ENCODE measurements around the gene PCYT2. TPM values are rescaled to one million over a fixed set of nuclear protein-coding genes. Genes with fewer than 3 reads are reported as not detected.

Gene PCYT2
- polyA plus RNA-seq, 1 donor (not counting 4 experiments of a cell fraction or from before 2014, with no cell fraction given) = 38.1 TPM

- no peak overlapping the region for H2AFZ ChIP-seq (ENCODE audit: control insufficient read depth, low read length)
- no peaks in the 10 kb centered on the region for H3K4me1 ChIP-seq (ENCODE audit: control insufficient read depth, extremely low read depth, insufficient read depth, low read length)
- no peaks in the 10 kb centered on the region for H3K79me2 ChIP-seq (ENCODE audit: control insufficient read depth, insufficient read depth, low read length)
- H4K20me1 ChIP-seq (ENCODE audit: control insufficient read depth, extremely low read depth, insufficient read depth, low read length) = no peaks in the 10 kb centered on the region
- no peak overlapping the region for H3K4me3 ChIP-seq (ENCODE audit: control insufficient read depth in 2 of 3, extremely low read depth in 1 of 3, insufficient read depth in 2 of 3, low read depth in 1 of 3, low read length in 3 of 3)
- TF ChIP-seq, protein P1, sequence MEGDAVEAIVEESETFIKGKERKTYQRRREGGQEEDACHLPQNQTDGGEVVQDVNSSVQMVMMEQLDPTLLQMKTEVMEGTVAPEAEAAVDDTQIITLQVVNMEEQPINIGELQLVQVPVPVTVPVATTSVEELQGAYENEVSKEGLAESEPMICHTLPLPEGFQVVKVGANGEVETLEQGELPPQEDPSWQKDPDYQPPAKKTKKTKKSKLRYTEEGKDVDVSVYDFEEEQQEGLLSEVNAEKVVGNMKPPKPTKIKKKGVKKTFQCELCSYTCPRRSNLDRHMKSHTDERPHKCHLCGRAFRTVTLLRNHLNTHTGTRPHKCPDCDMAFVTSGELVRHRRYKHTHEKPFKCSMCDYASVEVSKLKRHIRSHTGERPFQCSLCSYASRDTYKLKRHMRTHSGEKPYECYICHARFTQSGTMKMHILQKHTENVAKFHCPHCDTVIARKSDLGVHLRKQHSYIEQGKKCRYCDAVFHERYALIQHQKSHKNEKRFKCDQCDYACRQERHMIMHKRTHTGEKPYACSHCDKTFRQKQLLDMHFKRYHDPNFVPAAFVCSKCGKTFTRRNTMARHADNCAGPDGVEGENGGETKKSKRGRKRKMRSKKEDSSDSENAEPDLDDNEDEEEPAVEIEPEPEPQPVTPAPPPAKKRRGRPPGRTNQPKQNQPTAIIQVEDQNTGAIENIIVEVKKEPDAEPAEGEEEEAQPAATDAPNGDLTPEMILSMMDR (optimal IDR thresholded peaks at IDR 0.05 in 1 of 3, IDR thresholded peaks at IDR 0.05 in 1 of 3, conservative IDR thresholded peaks at IDR 0.05 in 1 of 3; ENCODE audit: extremely low read depth in 1 of 3, insufficient read depth in 2 of 3, low read length in 3 of 3) = peak in 2 of 3 experiments; percentile 64 to 98
- no peak for TF ChIP-seq EZH2 (IDR thresholded peaks at IDR 0.05; ENCODE audit: low read length)
- peak overlapping the region; percentile 27 for H3K4me2 ChIP-seq (ENCODE audit: control insufficient read depth, extremely low read depth, insufficient read depth, low read depth, low read length)
- DNase-seq (ENCODE audit: low read depth, low spot score) (no peak), FAIRE-seq (no peak)
- H3K36me3 ChIP-seq (ENCODE audit: control insufficient read depth in 2 of 2, extremely low read depth in 1 of 2, insufficient read depth in 2 of 2, low read length in 2 of 2) = no peaks in the 10 kb centered on the region
- dilution Hi-C loops (cut with MboI; ENCODE audit: extremely low pct_ligation_motif_present, low sequenced_read_pairs) = no loop called here
- no peak overlapping the region for H3K27ac ChIP-seq (ENCODE audit: control insufficient read depth, insufficient read depth, low read length)
- no peaks in the 10 kb centered on the region for H3K9me1 ChIP-seq (ENCODE audit: control insufficient read depth, extremely low read depth, insufficient read depth, low read length)
- H3K9ac ChIP-seq (ENCODE audit: control insufficient read depth, extremely low read depth, insufficient read depth, low read length) = no peak overlapping the region
- H3K9me3 ChIP-seq (ENCODE audit: control insufficient read depth, low read depth, low read length) = no peaks in the 10 kb centered on the region
- peaks cover 77% of the 10 kb centered on the region for H3K27me3 ChIP-seq (ENCODE audit: control insufficient read depth, extremely low read depth, insufficient read depth, low read length)
Observed at GRCh38 chr17:81959362-81960129, 48.3 kb upstream of the PCYT2 start.

- FAIRE-seq = no peak
- H3K27ac ChIP-seq (ENCODE audit: control insufficient read depth, insufficient read depth, low read length) = no peak overlapping the region
- H3K36me3 ChIP-seq (ENCODE audit: control insufficient read depth in 2 of 2, extremely low read depth in 1 of 2, insufficient read depth in 2 of 2, low read length in 2 of 2) = no peaks in the 10 kb centered on the region
- H3K4me3 ChIP-seq (ENCODE audit: control insufficient read depth in 2 of 3, extremely low read depth in 1 of 3, insufficient read depth in 2 of 3, low read depth in 1 of 3, low read length in 3 of 3) = no peak overlapping the region
- no peaks in the 10 kb centered on the region for H3K79me2 ChIP-seq (ENCODE audit: control insufficient read depth, insufficient read depth, low read length)
- TF ChIP-seq, protein P1 (optimal IDR thresholded peaks at IDR 0.05 in 1 of 3, IDR thresholded peaks at IDR 0.05 in 1 of 3, conservative IDR thresholded peaks at IDR 0.05 in 1 of 3; ENCODE audit: extremely low read depth in 1 of 3, insufficient read depth in 2 of 3, low read length in 3 of 3) = no peak
- no peak for TF ChIP-seq EZH2 (IDR thresholded peaks at IDR 0.05; ENCODE audit: low read length)
- H3K4me1 ChIP-seq (ENCODE audit: control insufficient read depth, extremely low read depth, insufficient read depth, low read length) = no peaks in the 10 kb centered on the region
- H2AFZ ChIP-seq (ENCODE audit: control insufficient read depth, low read length) = no peak overlapping the region
- H3K9me3 ChIP-seq (ENCODE audit: control insufficient read depth, low read depth, low read length) = no peaks in the 10 kb centered on the region
- H3K9me1 ChIP-seq (ENCODE audit: control insufficient read depth, extremely low read depth, insufficient read depth, low read length) = no peaks in the 10 kb centered on the region
- H3K9ac ChIP-seq (ENCODE audit: control insufficient read depth, extremely low read depth, insufficient read depth, low read length) = no peak overlapping the region
- dilution Hi-C loops (cut with MboI; ENCODE audit: extremely low pct_ligation_motif_present, low sequenced_read_pairs) = no loop called here
- no peaks in the 10 kb centered on the region for H4K20me1 ChIP-seq (ENCODE audit: control insufficient read depth, extremely low read depth, insufficient read depth, low read length)
- peaks cover 70% of the 10 kb centered on the region for H3K27me3 ChIP-seq (ENCODE audit: control insufficient read depth, extremely low read depth, insufficient read depth, low read length)
- no peak overlapping the region for H3K4me2 ChIP-seq (ENCODE audit: control insufficient read depth, extremely low read depth, insufficient read depth, low read depth, low read length)
- no peak for DNase-seq (ENCODE audit: low read depth, low spot score)
Observed at GRCh38 chr17:81958633-81959342, 47.6 kb upstream of the PCYT2 start.

Measured in keratinocyte (primary cell).